Endothelial cell of umbilical vein (primary cell): Measurements from ENCODE around the gene HIPK4. TPM values are rescaled to one million over a fixed set of nuclear protein-coding genes. Genes with fewer than 3 reads are reported as not detected.
A peak's percentile ranks its signal among the peaks of the same experiment; 100 is the strongest.

Source experiments
- BruUV-seq: library from RNA; stranded (reverse); fragments of 400-500 nt; replicated peaks from 2 replicates; lab custom pipeline; 2021; lab: Mats Ljungman, UMichigan
- CTCF ChIA-PET: fragments of 300-600, 350-600 bp; sonication (Branson Sonifier 250); formaldehyde crosslinking; loops from one replicate; lab custom pipeline; 2021; ENCODE audit warnings: antibody characterized with exemption, inconsistent platforms; lab: Charles Lee
- POLR2A ChIA-PET: fragments of 300-600, 350-600 bp; sonication (Branson Sonifier 250); formaldehyde crosslinking; loops from one replicate; lab custom pipeline; 2021; ENCODE audit warnings: antibody characterized with exemption, inconsistent platforms; lab: Charles Lee
- DNase-seq: peaks from one replicate; pipeline ENCODE4 v3.0.0-alpha.2; 2011; ENCODE audit warnings: low read depth, low spot score
- FAIRE-seq: peaks from 2 replicates; lab custom pipeline; 2011; peaks lifted over from hg19 to GRCh38; lab: Jason Lieb, UNC
- H2AFZ ChIP-seq: 2 replicates; pipeline ENCODE4 v1.6.0; 2012; ENCODE audit warnings: low read depth, low read length, control low read depth, inconsistent platforms
- H3K27ac ChIP-seq: 2 replicates; pipeline ENCODE4 v1.5.1; 2011; ENCODE audit warnings: low read depth, mild to moderate bottlenecking, control low read depth, low read length, moderate library complexity; ENCODE audit not compliant: insufficient read depth
- H3K27me3 ChIP-seq, 2 experiments: 2 replicates each; pipeline versions ENCODE4 v1.6.0 to v1.6.1; 2011; ENCODE audit warnings: low read length in 2 of 2, mixed read lengths in 1 of 2; ENCODE audit not compliant: control insufficient read depth in 2 of 2, insufficient read depth in 2 of 2
- H3K36me3 ChIP-seq, 2 experiments: 2 replicates in 1 of 2; 3 replicates in 1 of 2; pipeline ENCODE4 v1.5.1; 2011; ENCODE audit warnings: low read length in 2 of 2, mild to moderate bottlenecking in 1 of 2, moderate library complexity in 1 of 2; ENCODE audit not compliant: control insufficient read depth in 2 of 2, insufficient read depth in 2 of 2; ENCODE audit errors: extremely low read depth in 1 of 2
- H3K4me1 ChIP-seq: 3 replicates; pipeline ENCODE4 v1.5.1; 2011; ENCODE audit warnings: mild to moderate bottlenecking, low read length; ENCODE audit not compliant: control insufficient read depth, insufficient read depth; ENCODE audit errors: extremely low read depth
- H3K4me2 ChIP-seq: 2 replicates; pipeline ENCODE4 v1.6.1; 2011; ENCODE audit warnings: low read length, control low read depth, mixed read lengths; ENCODE audit not compliant: insufficient read depth
- H3K4me3 ChIP-seq, 3 experiments: fragments of 200-600 bp in 1 of 3; sonication (generic), shearing (Covaris generic) in 1 of 3; replicated peaks in 1 of 3; 2 replicates each; pipeline ENCODE4 v1.5.1; 2011 to 2016; ENCODE audit warnings: control low read depth in 3 of 3, low read length in 3 of 3, mild to moderate bottlenecking in 2 of 3, inconsistent platforms in 1 of 3, low read depth in 1 of 3, moderate library complexity in 1 of 3; ENCODE audit not compliant: insufficient read depth in 1 of 3
- H3K79me2 ChIP-seq: 2 replicates; pipeline ENCODE4 v1.6.0; 2012; ENCODE audit warnings: low read length, inconsistent platforms; ENCODE audit not compliant: control insufficient read depth, insufficient read depth
- H3K9ac ChIP-seq: replicated peaks from 2 replicates; pipeline ENCODE3; 2011; ENCODE audit warnings: low read length, control low read depth; ENCODE audit not compliant: insufficient read depth; ENCODE audit errors: extremely low read depth
- H3K9me1 ChIP-seq: replicated peaks from 3 replicates; pipeline ENCODE4 v1.6.0; 2011; ENCODE audit warnings: mild to moderate bottlenecking, low read length; ENCODE audit not compliant: control insufficient read depth, insufficient read depth; ENCODE audit errors: extremely low read depth
- H3K9me3 ChIP-seq: replicated peaks from 2 replicates; pipeline ENCODE4 v1.5.1; 2012; ENCODE audit warnings: low read length, inconsistent platforms; ENCODE audit not compliant: control insufficient read depth, insufficient read depth
- H4K20me1 ChIP-seq: replicated peaks from 2 replicates; pipeline ENCODE3; 2011; ENCODE audit warnings: mild to moderate bottlenecking, low read length; ENCODE audit not compliant: control insufficient read depth, insufficient read depth; ENCODE audit errors: extremely low read depth
- EZH2 ChIP-seq: IDR thresholded peaks from 2 replicates; pipeline ENCODE4 v1.6.1; 2012; ENCODE audit warnings: borderline replicate concordance, low read depth, mild to moderate bottlenecking, moderate library complexity, low read length, inconsistent platforms; ENCODE audit not compliant: severe bottlenecking
- FOS ChIP-seq: IDR thresholded peaks from 2 replicates; pipeline ENCODE4 v1.6.1; 2011; ENCODE audit warnings: mild to moderate bottlenecking, low read length, moderate library complexity, borderline replicate concordance; ENCODE audit not compliant: insufficient read depth
- GATA2 ChIP-seq: IDR thresholded peaks from 2 replicates; pipeline ENCODE4 v1.7.0; 2011; ENCODE audit warnings: low read depth, mild to moderate bottlenecking, moderate library complexity, mixed read lengths, low read length; ENCODE audit not compliant: insufficient read length, insufficient read depth
- JUN ChIP-seq: IDR thresholded peaks from 2 replicates; pipeline ENCODE4 v1.6.1; 2011; ENCODE audit warnings: borderline replicate concordance, low read depth; ENCODE audit not compliant: insufficient read length, insufficient read depth
- MYC ChIP-seq: IDR thresholded peaks from one replicate; pipeline ENCODE4 v1.6.1; 2011; ENCODE audit warnings: mild to moderate bottlenecking, low read depth, low read length
- POLR2A ChIP-seq: IDR thresholded peaks from 2 replicates; pipeline ENCODE4 v1.6.1; 2012; ENCODE audit warnings: low read depth, mild to moderate bottlenecking, control low read depth, low read length
- POLR2AphosphoS5 ChIP-seq: IDR thresholded peaks from 2 replicates; pipeline ENCODE4 v1.6.1; 2012; ENCODE audit warnings: low read depth, mild to moderate bottlenecking, control low read depth, low read length, moderate library complexity; ENCODE audit not compliant: insufficient read depth
- dilution Hi-C: fragments of 300-500 bp; cut with MboI; formaldehyde crosslinking; loops from one replicate; pipeline ENCODE4 v1.15.0; 2019; ENCODE audit warnings: low sequenced_read_pairs; ENCODE audit not compliant: extremely low pct_ligation_motif_present
- intact Hi-C: fragments of 100-400 bp; cut with micrococcal nuclease; formaldehyde crosslinking; loops from one replicate; pipeline ENCODE4 v1.10.0; 2022
- polyA plus RNA-seq, 4 experiments: library from polyadenylated mRNA; depleted of rRNA in 3 of 4; stranded (reverse) in 3 of 4; unstranded in 1 of 4; fragments of >200 nt; gene quantifications; 2 replicates each; pipeline versions ENCODE4 v1.2.1 to v1.2.3, GENCODE V29; 2011 to 2012; ENCODE audit warnings: missing spikeins in 1 of 4
- total RNA-seq: library from RNA; stranded (reverse); gene quantifications from 2 replicates; pipeline ENCODE4 v1.2.3, GENCODE V29; 2021
- TF ChIP-seq, protein P1 (sequence below): IDR thresholded peaks from 2 replicates; pipeline ENCODE4 v1.6.1; 2011; ENCODE audit not compliant: insufficient read depth, insufficient read length
- TF ChIP-seq, protein P2 (sequence below), 2 donors: IDR thresholded peaks; 1 replicate in 1 of 2; 2 replicates in 1 of 2; pipeline ENCODE4 v1.5.1; 2011; ENCODE audit warnings: low read length in 2 of 2, mild to moderate bottlenecking in 2 of 2, moderate library complexity in 2 of 2, control low read depth in 1 of 2, inconsistent platforms in 1 of 2, low read depth in 1 of 2; ENCODE audit not compliant: insufficient read depth in 1 of 2; ENCODE audit errors: extremely low read depth in 1 of 2

The HIPK4 gene
- total and polyA plus RNA-seq, 2 donors (not counting 3 experiments of a cell fraction or from before 2014, with no cell fraction given): 0.12 TPM; not detected in 1

DNA sequence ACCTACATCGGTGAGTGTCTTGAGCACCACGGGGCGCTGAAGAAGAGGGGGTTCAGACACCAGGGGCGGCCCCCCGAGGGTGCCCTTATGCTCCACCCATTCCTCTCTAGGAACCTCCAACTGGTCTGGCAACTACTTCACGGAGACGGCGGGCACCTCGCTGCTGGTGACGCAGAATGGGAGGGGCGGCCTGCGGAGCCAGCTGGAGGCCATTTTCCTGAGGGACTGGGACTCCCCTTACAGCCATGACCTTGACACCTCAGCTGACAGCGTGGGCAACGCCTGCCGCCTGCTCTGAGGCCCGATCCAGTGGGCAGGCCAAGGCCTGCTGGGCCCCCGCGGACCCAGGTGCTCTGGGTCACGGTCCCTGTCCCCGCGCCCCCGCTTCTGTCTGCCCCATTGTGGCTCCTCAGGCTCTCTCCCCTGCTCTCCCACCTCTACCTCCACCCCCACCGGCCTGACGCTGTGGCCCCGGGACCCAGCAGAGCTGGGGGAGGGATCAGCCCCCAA is 12.1 kb downstream of the HIPK4 start:
- POLR2A ChIA-PET: no interaction called here
- Histone ChIP-seq H2AFZ (no peak overlapping the region), H3K4me1 (no peaks in the 10 kb centered on the region), H3K9ac (no peak overlapping the region), H3K9me3 (no peaks in the 10 kb centered on the region), H3K4me2 (no peak overlapping the region), H3K27me3 (no peaks in the 10 kb centered on the region), H3K4me3 (no peak overlapping the region), H3K36me3 (peaks cover 0 to 12% of the 10 kb centered on the region in 2 experiments), H3K9me1 (no peaks in the 10 kb centered on the region), H3K79me2 (no peaks in the 10 kb centered on the region), H4K20me1 (no peaks in the 10 kb centered on the region), H3K27ac (no peak overlapping the region)
- dilution Hi-C loops: no loop called here
- BruUV-seq: TSS peak; percentile 92
- intact Hi-C loops: no loop called here
- TF ChIP-seq GATA2 (no peak), MYC (no peak), EZH2 (no peak), POLR2AphosphoS5 (no peak), FOS (no peak), POLR2A (no peak), JUN (no peak)
- TF ChIP-seq, protein P1, sequence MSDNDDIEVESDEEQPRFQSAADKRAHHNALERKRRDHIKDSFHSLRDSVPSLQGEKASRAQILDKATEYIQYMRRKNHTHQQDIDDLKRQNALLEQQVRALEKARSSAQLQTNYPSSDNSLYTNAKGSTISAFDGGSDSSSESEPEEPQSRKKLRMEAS: no peak
- TF ChIP-seq, protein P2, sequence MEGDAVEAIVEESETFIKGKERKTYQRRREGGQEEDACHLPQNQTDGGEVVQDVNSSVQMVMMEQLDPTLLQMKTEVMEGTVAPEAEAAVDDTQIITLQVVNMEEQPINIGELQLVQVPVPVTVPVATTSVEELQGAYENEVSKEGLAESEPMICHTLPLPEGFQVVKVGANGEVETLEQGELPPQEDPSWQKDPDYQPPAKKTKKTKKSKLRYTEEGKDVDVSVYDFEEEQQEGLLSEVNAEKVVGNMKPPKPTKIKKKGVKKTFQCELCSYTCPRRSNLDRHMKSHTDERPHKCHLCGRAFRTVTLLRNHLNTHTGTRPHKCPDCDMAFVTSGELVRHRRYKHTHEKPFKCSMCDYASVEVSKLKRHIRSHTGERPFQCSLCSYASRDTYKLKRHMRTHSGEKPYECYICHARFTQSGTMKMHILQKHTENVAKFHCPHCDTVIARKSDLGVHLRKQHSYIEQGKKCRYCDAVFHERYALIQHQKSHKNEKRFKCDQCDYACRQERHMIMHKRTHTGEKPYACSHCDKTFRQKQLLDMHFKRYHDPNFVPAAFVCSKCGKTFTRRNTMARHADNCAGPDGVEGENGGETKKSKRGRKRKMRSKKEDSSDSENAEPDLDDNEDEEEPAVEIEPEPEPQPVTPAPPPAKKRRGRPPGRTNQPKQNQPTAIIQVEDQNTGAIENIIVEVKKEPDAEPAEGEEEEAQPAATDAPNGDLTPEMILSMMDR (IDR thresholded peaks at IDR 0.05; ENCODE audit: extremely low read depth in 1 of 2, insufficient read depth in 1 of 2, low read depth in 1 of 2, low read length in 2 of 2): no peak
- no peak for DNase-seq
- CTCF ChIA-PET: no interaction called here
- no peak for FAIRE-seq
